ENCODE data around the gene RANBP3L.

The RANBP3L gene

DNA sequence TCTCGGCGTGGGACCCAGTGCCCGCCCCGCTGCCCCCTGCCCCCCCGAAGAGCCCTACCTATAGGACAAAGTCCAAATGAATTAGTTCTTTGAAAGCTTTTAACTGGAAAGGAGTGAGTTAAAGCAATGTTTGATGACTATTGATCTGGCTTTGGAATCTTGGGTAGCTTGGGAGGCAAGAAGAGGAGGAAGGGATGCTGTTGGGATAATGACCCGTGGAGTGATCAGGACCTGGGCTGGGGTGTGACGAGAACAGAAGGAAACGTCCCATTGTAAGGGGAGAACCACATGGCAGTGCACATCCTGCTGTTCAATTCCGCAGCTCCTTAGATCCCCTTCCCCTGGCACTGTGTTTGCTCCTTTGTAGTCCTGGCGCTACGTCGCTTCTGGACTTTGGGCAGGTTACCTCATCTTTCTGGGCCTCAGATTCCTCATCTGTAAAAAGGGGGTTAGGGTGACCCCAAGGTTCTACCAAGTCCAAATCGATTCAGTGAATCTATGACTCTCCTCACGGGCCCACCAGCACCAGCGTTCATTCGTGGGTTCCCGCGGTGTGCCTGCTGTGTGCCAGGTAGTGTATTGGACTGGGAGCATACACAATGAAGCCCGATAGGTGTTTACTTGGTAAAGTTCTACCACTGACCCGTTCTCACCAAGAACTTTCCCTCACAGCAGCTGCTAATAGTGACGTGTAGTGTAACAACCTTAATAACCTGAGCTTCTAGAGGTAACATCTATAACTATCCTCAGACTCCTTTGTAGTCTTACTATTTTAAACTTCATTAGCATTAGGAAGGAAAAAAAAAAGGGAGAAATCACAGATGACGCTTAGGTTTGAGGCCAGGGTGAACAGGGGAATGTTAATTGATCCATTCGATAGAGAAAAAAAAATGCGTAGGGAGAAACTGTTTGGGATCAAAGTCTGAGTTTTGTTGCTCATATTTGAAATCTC lies 58.9 kb downstream of the RANBP3L start:
- DNase-seq: peak in 1 of 2 experiments; percentile 57

DNA sequence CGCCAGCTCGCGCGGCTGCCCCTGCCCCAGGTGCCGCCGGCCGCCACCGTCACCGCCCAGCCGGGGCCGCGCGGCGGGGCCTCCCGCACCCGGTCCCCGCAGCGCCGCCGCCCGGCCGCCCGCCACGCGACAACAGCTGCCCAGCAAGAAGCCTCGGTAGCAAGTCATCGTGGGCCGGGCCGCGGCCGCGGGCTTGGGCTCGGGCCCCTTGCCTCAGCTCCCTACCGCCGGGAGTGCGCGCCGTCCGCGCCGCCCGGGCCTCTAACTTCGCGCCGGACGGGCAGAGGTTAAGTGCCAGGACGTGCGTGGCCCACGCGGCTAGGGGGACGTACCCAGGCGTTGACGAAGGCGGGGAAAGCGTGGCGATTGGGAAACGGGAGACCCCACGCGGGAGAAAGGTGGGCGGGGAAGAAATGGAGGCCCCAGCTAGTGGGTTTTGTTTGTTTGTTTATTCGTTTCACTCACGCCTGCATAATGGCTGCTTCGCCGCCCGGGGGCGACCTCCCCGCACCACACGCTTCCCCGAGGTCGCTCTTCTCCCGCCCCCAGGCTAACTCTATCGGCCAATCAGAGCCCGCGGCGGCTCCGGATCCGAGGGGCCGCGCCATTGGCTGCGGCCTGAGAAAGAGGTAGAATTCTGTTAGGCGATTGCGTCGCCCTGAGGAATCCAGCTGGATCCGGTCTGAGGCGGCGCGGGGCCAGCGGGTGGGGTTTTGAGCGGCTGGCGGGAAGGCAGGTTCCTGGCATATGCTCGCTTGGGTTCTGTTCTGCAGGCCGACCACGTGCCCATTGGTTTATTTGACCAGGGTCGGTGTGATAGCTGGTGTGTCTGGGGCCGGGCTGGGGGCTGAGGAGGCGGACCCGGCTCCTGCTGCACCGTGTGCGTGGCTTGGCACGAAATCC lies 59.8 kb downstream of the RANBP3L start, which contains the start of gene NADK2:
TSS of gene NADK2 (minus strand) at position 295 of the 903 bp plus-strand sequence. CDS start at position 168, 127 bp downstream.
- DNase-seq: peak; percentile 99

- peak in 1 of 2 experiments; percentile 59 for DNase-seq
Observed at GRCh38 chr5:36240779-36241630, 60.7 kb downstream of the RANBP3L start.

DNA sequence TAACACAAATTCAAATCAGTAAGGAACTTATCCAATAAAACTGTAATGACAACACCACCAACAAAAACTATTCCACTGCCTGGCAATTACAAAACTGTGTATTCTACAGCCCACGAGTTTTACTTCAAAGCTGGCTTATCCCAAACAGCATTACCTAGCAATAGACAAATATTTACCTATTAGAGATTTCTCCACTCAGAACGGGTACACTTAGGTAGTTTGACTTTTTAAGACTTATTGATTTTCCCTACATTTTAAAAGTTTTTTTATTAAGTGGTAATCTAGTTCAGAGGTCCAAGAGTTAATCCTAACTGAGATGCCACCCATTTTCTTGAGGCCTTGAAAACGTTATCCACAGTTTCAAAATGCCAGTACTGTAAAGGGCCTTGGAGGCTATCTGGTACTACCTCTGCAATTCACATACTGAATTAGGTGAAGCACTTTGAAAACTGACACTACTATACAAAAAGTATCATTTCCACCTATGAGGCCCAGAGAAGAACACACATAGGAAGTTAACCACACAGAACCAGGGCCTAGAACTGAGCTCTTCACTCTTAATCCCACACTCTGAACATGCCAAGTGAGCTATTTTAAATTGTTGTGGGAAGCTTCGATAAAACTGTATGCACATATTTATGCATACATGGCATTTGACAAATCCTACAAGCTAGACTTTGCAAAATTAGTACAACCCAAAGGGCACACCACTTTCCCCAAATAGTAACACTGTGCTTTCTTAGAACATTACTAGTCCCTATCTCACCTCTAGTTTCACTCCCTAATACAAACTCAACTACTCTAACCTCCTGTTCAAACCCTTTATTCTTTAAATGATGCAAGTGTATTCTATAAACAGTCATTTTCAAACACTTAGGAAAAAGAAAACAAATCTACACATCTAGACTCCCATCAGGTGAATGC lies 62.1 kb downstream of the RANBP3L start:
- DNase-seq: no peak

GRCh38 chr5:36238502-36239295 lies 63.0 kb downstream of the RANBP3L start:
- DNase-seq: no peak

DNA sequence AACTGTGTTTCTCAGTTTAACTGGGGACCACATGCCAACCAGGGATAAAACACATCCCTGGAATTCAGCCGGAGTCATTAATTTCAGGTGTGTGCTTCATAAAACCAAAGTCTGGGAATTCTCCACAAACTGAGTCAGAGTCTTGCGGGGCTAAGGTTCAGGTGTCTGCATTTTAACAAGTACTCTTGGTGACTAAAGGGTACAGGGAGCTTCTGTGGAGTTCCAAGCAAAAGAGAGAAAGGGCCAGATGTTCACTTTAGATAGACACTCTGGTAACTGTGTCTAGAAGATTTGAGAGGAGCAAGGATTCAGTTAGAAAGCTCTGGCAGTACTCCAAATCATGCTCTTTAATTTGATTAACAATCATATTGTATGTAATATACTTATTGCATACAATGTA lies 64.0 kb downstream of the RANBP3L start:
- DNase-seq: peak in 1 of 2 experiments; percentile 21

- no peak for DNase-seq
Observed at GRCh38 chr5:36236801-36237200, 64.9 kb downstream of the RANBP3L start.

- DNase-seq: no peak
Observed at GRCh38 chr5:36232533-36232932, 69.2 kb downstream of the RANBP3L start.

GRCh38 chr5:36230151-36230790 lies 71.4 kb downstream of the RANBP3L start:
- DNase-seq: no peak

DNA sequence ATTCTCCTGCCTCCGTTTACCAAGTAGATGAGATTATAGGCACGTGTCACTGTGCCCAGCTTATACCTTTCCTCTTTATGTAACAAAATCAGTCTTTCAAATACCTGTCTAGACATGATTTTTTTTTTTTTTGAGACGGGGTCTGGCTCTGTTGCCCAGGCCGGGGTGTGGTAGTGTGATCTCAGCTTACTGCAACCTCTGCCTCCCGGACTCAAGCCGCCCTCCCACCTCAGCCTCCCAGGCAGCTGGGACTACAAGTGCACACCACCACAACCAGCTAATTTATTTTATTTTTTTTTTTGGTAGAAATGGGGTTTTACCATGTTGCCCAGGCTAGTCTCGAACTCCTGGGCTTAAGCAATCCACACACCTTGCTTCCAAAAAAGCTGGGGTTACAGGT lies 73.2 kb downstream of the RANBP3L start:
- DNase-seq: no peak

- no peak for DNase-seq
Observed at GRCh38 chr5:36227046-36227445, 74.7 kb downstream of the RANBP3L start.

DNA sequence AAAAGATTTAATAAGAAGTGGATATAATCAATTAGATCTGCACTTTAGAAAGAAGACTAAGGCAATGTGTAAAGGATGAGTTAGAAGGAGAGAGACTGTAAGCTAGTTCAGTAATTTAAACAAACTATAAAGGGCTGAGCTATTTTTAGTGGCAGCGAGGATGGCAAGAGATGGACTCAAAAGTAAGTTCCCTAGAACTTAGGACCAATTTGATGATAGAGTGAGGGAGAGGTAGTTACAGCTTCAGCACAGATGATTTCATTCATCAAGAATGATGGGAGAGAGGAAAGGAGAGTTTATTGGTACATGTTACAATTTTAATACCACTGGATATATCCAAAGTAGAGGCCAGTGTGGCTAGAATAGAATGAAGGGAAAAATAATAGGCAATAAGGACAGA lies 79.1 kb downstream of the RANBP3L start:
- DNase-seq: no peak

DNA sequence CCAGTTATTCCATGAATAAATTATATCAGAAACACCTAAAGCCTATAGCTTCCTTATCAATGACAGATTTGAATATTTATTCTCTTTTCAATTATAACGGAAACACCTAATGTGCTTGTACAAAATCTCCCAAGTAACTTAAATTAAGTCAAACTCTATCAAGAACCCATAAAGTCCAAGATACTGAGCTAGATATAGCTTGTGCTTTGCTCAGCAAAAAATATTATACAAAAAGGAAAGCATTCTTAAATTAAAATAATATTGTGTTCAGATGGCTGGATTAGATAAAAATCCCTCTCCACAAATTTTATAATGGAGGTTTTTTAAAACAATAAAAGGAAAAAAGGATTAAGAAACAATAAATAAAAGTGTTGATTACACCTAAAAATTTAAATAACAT lies 83.7 kb downstream of the RANBP3L start:
- no peak for DNase-seq

- DNase-seq: no peak
Observed at GRCh38 chr5:36217567-36217966, 84.1 kb downstream of the RANBP3L start.

DNA sequence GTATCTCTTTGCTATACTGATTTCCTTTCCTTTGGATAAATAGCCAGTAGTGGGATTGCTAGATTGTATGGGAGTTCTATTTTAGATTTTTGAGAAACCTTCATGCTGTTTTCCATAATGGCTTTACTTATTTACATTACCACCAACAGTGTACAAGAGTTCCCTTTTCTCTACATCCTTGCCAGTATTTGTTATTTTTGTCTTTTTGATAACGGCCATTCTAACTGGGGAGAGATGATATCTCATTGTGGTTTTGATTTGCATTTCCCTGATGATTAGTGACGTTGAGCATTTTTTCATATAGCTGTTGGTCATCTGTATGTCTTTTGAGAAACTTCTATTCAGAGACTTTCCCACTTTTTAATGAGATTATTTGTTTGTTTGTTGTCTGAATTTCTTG lies 85.8 kb downstream of the RANBP3L start:
- DNase-seq: no peak

DNA sequence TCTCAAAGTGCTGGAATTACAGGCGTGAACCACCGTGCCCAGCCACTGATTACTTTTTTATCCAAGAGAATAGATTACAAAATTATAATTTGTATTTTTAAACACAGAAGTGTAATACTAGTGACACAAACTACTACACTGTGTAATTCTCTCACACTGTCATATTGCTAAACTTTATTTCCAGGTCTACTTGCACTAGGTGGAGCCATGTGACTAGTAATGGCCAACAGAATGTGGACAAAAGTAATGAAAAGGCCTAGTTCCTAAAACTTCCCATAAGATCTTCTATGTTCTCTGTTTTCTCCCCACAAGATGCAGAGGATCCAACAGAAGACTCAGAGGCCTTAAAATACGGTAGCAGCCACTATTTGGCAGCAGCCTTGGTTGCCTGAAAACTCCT lies 87.3 kb downstream of the RANBP3L start:
- DNase-seq: no peak

DNA sequence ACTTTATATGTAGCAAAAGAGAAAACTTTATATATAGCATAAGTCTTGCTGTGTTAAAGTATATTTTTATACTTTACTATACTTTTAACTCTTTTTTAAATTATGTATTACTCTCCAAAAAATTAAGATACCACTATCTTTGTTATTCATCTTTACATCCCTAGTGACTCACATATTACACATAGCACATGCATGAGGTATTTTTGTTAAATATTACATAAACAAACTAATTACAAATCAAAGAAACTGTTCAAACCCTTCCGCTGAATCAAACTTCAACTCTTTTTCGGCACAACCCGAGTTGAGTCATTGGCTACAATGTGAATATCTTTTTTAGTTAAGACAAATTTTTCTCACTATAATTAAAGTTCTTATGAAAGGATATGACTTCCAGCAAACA lies 92.0 kb downstream of the RANBP3L start:
- DNase-seq: no peak

- DNase-seq: no peak
Observed at GRCh38 chr5:36208786-36209185, 92.9 kb downstream of the RANBP3L start.

GRCh38 chr5:36206913-36207312 lies 94.8 kb downstream of the RANBP3L start:
- DNase-seq: no peak

DNA sequence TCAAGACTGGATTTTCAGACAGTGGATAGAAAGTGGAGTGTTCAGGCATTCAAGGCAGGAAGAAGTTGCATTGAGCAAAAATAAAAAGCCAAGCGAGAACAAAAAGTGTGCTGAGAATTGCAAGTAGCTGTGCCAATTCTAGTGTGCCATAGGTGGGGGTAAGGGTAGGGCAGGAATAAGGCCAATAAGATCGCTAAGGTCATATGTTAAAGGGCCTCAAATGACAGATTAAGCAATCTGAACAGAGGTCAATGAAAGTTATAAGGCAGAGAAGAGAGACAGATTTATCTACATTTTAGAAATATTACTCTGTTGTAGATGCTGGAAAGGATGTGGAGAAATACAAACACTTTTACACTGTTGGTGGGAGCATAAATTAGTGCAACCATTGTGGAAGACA lies 96.4 kb downstream of the RANBP3L start:
- no peak for DNase-seq

Measured in NCI-H446 (cell line).